SK-N-SH (cell line): ENCODE data around the gene KCNIP4. TPM values are rescaled to one million over a fixed set of nuclear protein-coding genes. Genes with fewer than 3 reads are reported as not detected.

Source experiments
- CTCF ChIA-PET: fragments of 300-600, 350-600 bp; formaldehyde crosslinking; extraction: SDS; loops from one replicate; lab custom pipeline; 2021; lab: Yijun Ruan, JAX
- POLR2A ChIA-PET: fragments of 350-600 bp; sonication (Branson Sonifier 250); formaldehyde crosslinking; extraction: SDS; loops from one replicate; lab custom pipeline; 2020; ENCODE audit warnings: antibody characterized with exemption, inconsistent platforms; lab: Yijun Ruan, JAX
- DNase-seq: peaks from one replicate; pipeline ENCODE4 v3.0.0; 2012
- H2AFZ ChIP-seq: fragments of 200-600 bp; sonication (generic); 2 replicates; pipeline ENCODE4 v1.8.1; 2016; ENCODE audit warnings: antibody characterized with exemption, mild to moderate bottlenecking, low read depth
- H3F3A ChIP-seq: fragments of 200-600 bp; sonication (generic); replicated peaks from 2 replicates; pipeline ENCODE3; 2016; ENCODE audit warnings: antibody characterized with exemption, mild to moderate bottlenecking; ENCODE audit not compliant: insufficient read depth
- H3K27ac ChIP-seq, 2 experiments: fragments of 200-500 bp in 1 of 2; fragments of 200-600 bp in 1 of 2; sonication (Bioruptor generic) in 1 of 2; sonication (generic), shearing (Covaris generic) in 1 of 2; 2 replicates each; pipeline versions ENCODE4 v1.5.1 to v1.6.1; 2014 to 2016; ENCODE audit warnings: low read depth in 2 of 2, inconsistent platforms in 1 of 2, low read length in 1 of 2, mild to moderate bottlenecking in 1 of 2, mixed read lengths in 1 of 2
- H3K27me3 ChIP-seq: fragments of 200-600 bp; sonication (generic), shearing (Covaris generic); 2 replicates; pipeline ENCODE4 v1.6.1; 2016; ENCODE audit warnings: mixed run types; ENCODE audit not compliant: insufficient read depth
- H3K36me3 ChIP-seq, 2 experiments: fragments of 200-500 bp in 1 of 2; fragments of 200-600 bp in 1 of 2; sonication (Bioruptor generic) in 1 of 2; sonication (generic) in 1 of 2; replicated peaks in 1 of 2; 2 replicates each; pipeline versions ENCODE3 to v1.5.1; 2014 to 2016; ENCODE audit warnings: low read length in 1 of 2, mild to moderate bottlenecking in 1 of 2; ENCODE audit not compliant: insufficient read depth in 2 of 2, control insufficient read depth in 1 of 2
- H3K4me1 ChIP-seq, 2 experiments: fragments of 200-500 bp in 1 of 2; fragments of 200-600 bp in 1 of 2; sonication (Bioruptor generic) in 1 of 2; sonication (generic), shearing (Covaris generic) in 1 of 2; 2 replicates each; pipeline versions ENCODE4 v1.5.1 to v1.6.1; 2014 to 2016; ENCODE audit warnings: low read depth in 1 of 2, low read length in 1 of 2, mixed run types in 1 of 2; ENCODE audit not compliant: insufficient read depth in 2 of 2, control insufficient read depth in 1 of 2
- H3K4me2 ChIP-seq: fragments of 200-600 bp; sonication (generic), shearing (Covaris generic); 2 replicates; pipeline ENCODE4 v1.6.1; 2017; ENCODE audit warnings: mixed run types
- H3K4me3 ChIP-seq, 2 experiments: fragments of 200-500 bp in 1 of 2; fragments of 200-600 bp in 1 of 2; sonication (Bioruptor generic) in 1 of 2; sonication (generic), shearing (Covaris generic) in 1 of 2; 2 replicates each; pipeline versions ENCODE4 v1.5.1 to v1.8.1; 2014 to 2016; ENCODE audit warnings: low read depth in 2 of 2, inconsistent platforms in 1 of 2, low read length in 1 of 2, mild to moderate bottlenecking in 1 of 2, mixed read lengths in 1 of 2, moderate library complexity in 1 of 2
- H3K79me2 ChIP-seq: fragments of 200-600 bp; sonication (generic); 2 replicates; pipeline ENCODE4 v1.8.1; 2017; ENCODE audit warnings: mild to moderate bottlenecking; ENCODE audit not compliant: insufficient read depth
- H3K9ac ChIP-seq: fragments of 200-600 bp; sonication (generic); 2 replicates; pipeline ENCODE4 v1.6.1; 2017; ENCODE audit warnings: mixed run types
- H3K9me2 ChIP-seq: fragments of 200-600 bp; sonication (generic); 2 replicates; pipeline ENCODE4 v1.6.1; 2017; ENCODE audit warnings: mixed run types
- H3K9me3 ChIP-seq: fragments of 200-600 bp; sonication (generic); 2 replicates; pipeline ENCODE4 v1.6.1; 2017; ENCODE audit warnings: mixed run types, mild to moderate bottlenecking, moderate library complexity
- H4K20me1 ChIP-seq: fragments of 200-600 bp; sonication (generic); 2 replicates; pipeline ENCODE4 v1.6.1; 2017; ENCODE audit warnings: mild to moderate bottlenecking, mixed run types; ENCODE audit not compliant: insufficient read depth
- CHD2 ChIP-seq: fragments of 150-350 bp; IDR thresholded peaks from 2 replicates; pipeline ENCODE4 v1.6.1; 2018; ENCODE audit warnings: low read length; ENCODE audit not compliant: partially characterized antibody
- ELF1 ChIP-seq: IDR thresholded peaks from 2 replicates; pipeline ENCODE4 v1.4.0; 2012
- EP300 ChIP-seq, 2 experiments: IDR thresholded peaks; 2 replicates each; pipeline versions ENCODE4 v1.4.0 to v1.6.1; 2012; ENCODE audit warnings: borderline replicate concordance in 1 of 2, low read depth in 1 of 2, low read length in 1 of 2
- EZH2phosphoT487 ChIP-seq: fragments of 200-600 bp; sonication (generic); IDR thresholded peaks from 2 replicates; pipeline ENCODE4 v1.6.1; 2017; ENCODE audit warnings: low read depth, mixed run types, mild to moderate bottlenecking, antibody characterized with exemption, moderate library complexity, borderline replicate concordance
- FOXJ3 ChIP-seq: sonication (generic); formaldehyde crosslinking; IDR thresholded peaks from 2 replicates; pipeline ENCODE4 v1.5.1; 2020; ENCODE audit warnings: mild to moderate bottlenecking, missing genetic modification reagents
- FOXM1 ChIP-seq: IDR thresholded peaks from 2 replicates; pipeline ENCODE4 v1.4.0; 2012; ENCODE audit warnings: low read depth, mild to moderate bottlenecking
- GATA2 ChIP-seq: sonication (generic); formaldehyde crosslinking; IDR thresholded peaks from 2 replicates; pipeline ENCODE4 v1.5.0; 2020; ENCODE audit warnings: mild to moderate bottlenecking, missing genetic modification reagents
- IRF3 ChIP-seq: fragments of 150-350 bp; IDR thresholded peaks from 2 replicates; pipeline ENCODE4 v1.6.1; 2016; ENCODE audit warnings: mild to moderate bottlenecking, low read depth, low read length
- JUND ChIP-seq: IDR thresholded peaks from 2 replicates; pipeline ENCODE4 v1.4.0; 2012
- NRF1 ChIP-seq: IDR thresholded peaks from 2 replicates; pipeline ENCODE4 v1.6.1; 2012; ENCODE audit warnings: low read depth, mild to moderate bottlenecking, low read length
- PBX3 ChIP-seq: IDR thresholded peaks from 2 replicates; pipeline ENCODE4; 2012
- POLR2AphosphoS5 ChIP-seq: IDR thresholded peaks from 2 replicates; pipeline ENCODE4 v1.6.1; 2012; ENCODE audit warnings: low read depth, low read length
- RXRA ChIP-seq: IDR thresholded peaks from 2 replicates; pipeline ENCODE4 v1.4.0; 2012; ENCODE audit warnings: low read depth, mild to moderate bottlenecking, borderline replicate concordance
- TCF12 ChIP-seq: IDR thresholded peaks from 2 replicates; pipeline ENCODE4 v1.4.0; 2012
- USF1 ChIP-seq: IDR thresholded peaks from 2 replicates; pipeline ENCODE4 v1.4.0; 2012; ENCODE audit warnings: low read depth, borderline replicate concordance
- YY1 ChIP-seq: IDR thresholded peaks from 2 replicates; pipeline ENCODE4 v1.4.0; 2012; ENCODE audit warnings: low read depth, mild to moderate bottlenecking
- ZBTB33 ChIP-seq: IDR thresholded peaks from 2 replicates; pipeline ENCODE4 v1.4.0; 2012; ENCODE audit warnings: low read depth, borderline replicate concordance
- WGBS: methylation state at CpG from one replicate; pipeline ENCODE4 v1.1.6; 2017; ENCODE audit warnings: low lambda C conversion rate; 5-methylcytosine and 5-hydroxymethylcytosine counted together
- polyA plus RNA-seq, 3 experiments: library from polyadenylated mRNA; depleted of rRNA; stranded (reverse); fragments of >200 nt; gene quantifications; 2 replicates each; pipeline ENCODE4 v1.2.3, GENCODE V29; 2012

Gene KCNIP4
- polyA plus RNA-seq, 1 of the 3 experiments (the other 2 are of a cell fraction) = 0.18 TPM

- 0 out of 2 replicates have a peak, but pooled peaks have one; percentile 36 for TF ChIP-seq YY1
- TF ChIP-seq, all 33 proteins: peak for 14
Observed at GRCh38 chr4:20700007-20700761, 1248.4 kb downstream of the KCNIP4 start, which contains the start of gene PACRGL (continued).

GRCh38 chr4:20698820-20699219 lies 1249.8 kb downstream of the KCNIP4 start:
- WGBS = 85% methylated on average over 4 of the region's 4 CpGs
- ChIA-PET CTCF (interaction anchor here (1.1 to 2.1 kb wide), 4 partner anchors 8 to 14 kb away, joined by 4 to 11 read pairs (median 6); no protein-coding TSS in a partner anchor), POLR2A (interaction anchor here (1.3 kb wide), 1 partner anchor 14 kb away, joined by 4 read pairs; no protein-coding TSS in a partner anchor)
- peaks cover 6 to 12% of the 10 kb centered on the region in 2 experiments; a peak in 3 of 4 replicates for H3K4me1 ChIP-seq
- peak overlapping the region; percentile 14; the same call in 1 of the 2 replicates for H2AFZ ChIP-seq
- peaks cover 0 to 8% of the 10 kb centered on the region in 2 experiments for H3K36me3 ChIP-seq
- H3K27me3 ChIP-seq = no peaks in the 10 kb centered on the region
- no peaks in the 10 kb centered on the region for H4K20me1 ChIP-seq
- TF ChIP-seq USF1 = no peak
- no peak for TF ChIP-seq CHD2
- TF ChIP-seq ELF1 = no peak
- no peak for TF ChIP-seq YY1
- no peak for TF ChIP-seq POLR2AphosphoS5
- no peak for TF ChIP-seq TCF12
- TF ChIP-seq FOXJ3 (CRISPR knock-in tag) = no peak
- no peak for TF ChIP-seq GATA2
- TF ChIP-seq ZBTB33 = no peak
- H3K9me3 ChIP-seq = no peaks in the 10 kb centered on the region
- no peak overlapping the region for H3K9ac ChIP-seq
- no peak overlapping the region for H3K4me2 ChIP-seq
- peaks cover 5% of the 10 kb centered on the region for H3F3A ChIP-seq
- H3K9me2 ChIP-seq = no peaks in the 10 kb centered on the region
- no peak overlapping the region for H3K27ac ChIP-seq
- DNase-seq = no peak
- peaks cover 32% of the 10 kb centered on the region for H3K79me2 ChIP-seq
- H3K4me3 ChIP-seq = no peak overlapping the region

GRCh38 chr4:20698382-20698781 lies 1250.2 kb downstream of the KCNIP4 start:
- DNase-seq = no peak
- H3K4me2 ChIP-seq = no peak overlapping the region

More at GRCh38 chr4:20698382-20698781, 1250.2 kb downstream of the KCNIP4 start:
- H3K9ac ChIP-seq = no peak overlapping the region
- H3K4me1 ChIP-seq = peaks cover 6 to 12% of the 10 kb centered on the region in 2 experiments; a peak in 3 of 4 replicates
- H3K79me2 ChIP-seq = peaks cover 31% of the 10 kb centered on the region
- WGBS = 96% methylated on average over 4 of the region's 4 CpGs
- H3K9me3 ChIP-seq = no peaks in the 10 kb centered on the region
- H4K20me1 ChIP-seq = no peaks in the 10 kb centered on the region
- H3K36me3 ChIP-seq = peaks cover 0 to 5% of the 10 kb centered on the region in 2 experiments
- peaks cover 5% of the 10 kb centered on the region for H3F3A ChIP-seq
- ChIA-PET CTCF (interaction anchor here (1.1 to 2.1 kb wide), 2 partner anchors 10 to 13 kb away, joined by 6 to 7 read pairs; no protein-coding TSS in a partner anchor), POLR2A (interaction anchor here (1.3 kb wide), 1 partner anchor 13 kb away, joined by 4 read pairs; no protein-coding TSS in a partner anchor)
- no peak overlapping the region for H2AFZ ChIP-seq
- no peak overlapping the region for H3K4me3 ChIP-seq
- TF ChIP-seq EZH2phosphoT487 = no peak
- TF ChIP-seq GATA2 = no peak
- TF ChIP-seq RXRA = no peak
- no peak for TF ChIP-seq ELF1
- TF ChIP-seq CHD2 = no peak
- no peak for TF ChIP-seq TCF12
- no peak for TF ChIP-seq USF1
- TF ChIP-seq NRF1 = no peak
- no peak for TF ChIP-seq FOXJ3 (CRISPR knock-in tag)
- no peak for TF ChIP-seq JUND
- TF ChIP-seq POLR2AphosphoS5 = no peak
- TF ChIP-seq IRF3 = no peak
- TF ChIP-seq PBX3 = no peak
- no peak for TF ChIP-seq EP300 (IDR thresholded peaks at IDR 0.05; ENCODE audit: borderline replicate concordance in 1 of 2, low read depth in 1 of 2, low read length in 1 of 2)
- no peak for TF ChIP-seq FOXM1
- H3K9me2 ChIP-seq = no peaks in the 10 kb centered on the region
- no peaks in the 10 kb centered on the region for H3K27me3 ChIP-seq
- H3K27ac ChIP-seq = no peak overlapping the region
